NCI-H2196 treated with DMSO at 0.1 percent for 48 hours (cell line): ENCODE measurements around the gene EIPR1.
A peak's percentile ranks its signal among the peaks of the same experiment; 100 is the strongest.
"Not testable (repeated sequence)": the region's sequence is repeated elsewhere in the genome, so short reads cannot be mapped to it uniquely, and the experiment has no call there.

Source experiments
- DNase-seq: peaks from one replicate; lab custom pipeline; 2025; ENCODE audit not compliant: unreplicated experiment; lab: John Stamatoyannopoulos, UW

The EIPR1 gene

DNA sequence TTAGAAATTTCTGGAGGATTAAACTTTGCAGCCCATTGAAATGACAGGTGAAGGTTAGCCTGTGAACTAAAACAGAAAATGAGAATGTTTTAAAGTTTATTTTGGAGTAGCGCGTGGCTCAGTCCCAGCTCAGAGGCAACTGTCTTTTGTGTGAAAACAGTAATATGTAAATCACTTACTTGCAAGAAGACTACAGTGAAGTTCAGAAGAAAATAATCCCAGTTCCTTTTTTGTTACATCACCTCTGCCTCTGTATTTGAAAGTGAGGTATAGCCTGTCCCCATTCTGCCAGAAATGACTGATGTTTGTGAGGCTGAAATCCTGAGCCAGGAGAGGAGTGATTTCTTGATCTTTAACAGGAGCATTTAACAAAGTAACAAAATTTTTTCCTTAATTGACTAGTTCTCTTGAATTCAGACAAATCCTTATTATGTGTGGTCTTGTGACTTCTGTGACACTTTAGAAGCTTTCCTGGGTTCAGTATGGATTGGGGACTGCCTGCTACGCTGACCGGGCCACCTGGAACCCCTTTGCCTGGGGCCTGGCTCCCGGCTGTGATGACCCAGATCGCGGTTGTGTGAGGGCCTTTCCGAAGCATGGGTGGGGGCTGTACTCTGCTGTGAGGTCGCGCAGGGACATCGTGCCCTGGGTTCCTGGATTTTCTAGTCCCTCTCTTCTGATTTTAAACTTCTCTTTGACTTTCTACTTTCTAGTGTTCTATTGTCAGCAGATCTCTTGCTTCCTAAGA lies 26.1 kb upstream of the EIPR1 start:
- no peak for DNase-seq

DNA sequence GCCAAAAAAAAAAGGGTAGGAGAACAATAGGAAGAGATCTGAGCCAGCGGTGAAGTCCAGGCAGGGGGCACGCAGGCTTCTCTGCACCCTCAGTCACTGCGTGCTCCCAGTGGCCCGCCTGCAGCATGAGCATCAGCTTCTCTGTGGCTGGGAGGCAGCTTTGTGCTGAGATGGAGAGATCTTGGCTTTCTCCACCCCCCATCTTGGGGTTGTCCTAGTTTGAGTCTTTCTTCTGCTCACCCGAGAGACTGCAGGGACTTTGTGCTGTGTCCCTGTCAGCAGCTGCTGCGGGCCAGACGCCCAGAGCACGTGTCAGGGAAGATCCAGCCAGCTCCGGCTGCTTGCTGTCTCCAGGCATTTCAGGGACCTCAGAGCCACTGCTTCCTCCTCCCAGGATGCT lies 22.2 kb upstream of the EIPR1 start:
- DNase-seq = no peak

DNA sequence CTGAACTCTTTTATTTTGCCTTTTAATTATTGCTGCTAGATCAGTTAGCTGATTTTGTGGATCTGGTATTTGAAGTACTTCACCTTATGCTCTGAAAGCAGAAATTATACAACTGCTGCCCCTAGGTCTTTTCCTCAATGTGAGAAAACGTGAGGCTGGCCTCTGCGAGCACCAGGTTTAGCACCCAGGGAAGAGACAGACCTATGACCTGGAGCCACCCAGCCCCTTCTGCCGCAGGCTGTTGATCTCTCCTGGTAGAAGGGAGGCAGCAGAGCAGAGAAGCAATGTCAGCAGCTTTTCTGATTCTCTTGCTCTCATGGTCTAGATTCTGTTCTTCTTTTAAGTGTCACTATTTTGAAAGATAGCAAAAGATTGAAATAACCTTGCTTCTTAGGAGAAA lies 21.8 kb upstream of the EIPR1 start:
- no peak for DNase-seq

DNA sequence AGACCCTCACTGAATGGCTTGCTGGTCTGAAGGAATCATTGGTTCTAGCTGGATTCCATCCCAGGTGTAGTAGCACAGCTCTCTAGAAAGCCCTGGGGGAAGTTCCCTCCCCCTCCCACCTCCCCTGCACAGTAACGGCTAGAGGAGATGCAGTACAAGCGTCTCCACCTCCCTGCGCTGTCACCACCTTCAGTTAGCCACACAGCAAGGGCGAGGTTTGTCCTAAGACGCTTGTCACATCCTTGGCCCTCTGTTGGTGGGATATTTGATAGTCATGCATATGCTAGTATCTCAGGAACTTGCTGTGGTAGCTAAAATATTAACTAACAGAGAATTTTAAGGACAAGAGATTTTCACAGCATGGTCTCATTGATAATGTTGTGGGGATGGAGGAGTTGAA lies 21.2 kb upstream of the EIPR1 start:
- DNase-seq = no peak

DNA sequence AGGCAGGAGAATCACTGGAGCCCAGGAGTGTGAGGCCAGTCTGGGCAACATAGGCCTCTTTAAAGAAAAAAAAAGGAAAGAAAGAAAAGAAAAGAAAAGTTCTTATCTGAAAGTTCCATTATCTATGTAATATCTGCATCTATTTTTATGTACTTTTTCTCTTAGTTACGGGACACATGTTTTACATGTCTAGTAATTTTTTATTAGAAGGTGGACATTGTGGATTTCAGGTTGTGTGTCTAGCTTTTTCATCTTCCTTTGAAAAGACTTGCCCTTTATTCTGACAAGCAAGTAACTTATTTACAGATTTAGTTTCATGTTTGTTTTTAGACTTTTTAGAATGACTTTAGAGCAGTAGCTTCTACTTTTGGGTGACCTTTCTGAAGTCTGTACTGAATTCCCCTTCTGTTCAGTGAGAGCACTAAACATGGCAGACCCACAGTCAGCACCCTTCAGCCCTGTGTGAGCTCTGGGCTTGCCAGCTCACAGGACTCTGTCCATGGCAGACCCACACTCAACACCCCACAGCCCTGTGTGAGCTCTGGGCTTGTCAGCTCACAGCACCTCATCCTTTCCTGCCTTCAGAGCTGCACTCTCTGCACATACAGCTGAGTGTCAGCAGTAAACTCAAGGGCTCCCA lies 19.4 kb upstream of the EIPR1 start:
- DNase-seq = no peak

DNA sequence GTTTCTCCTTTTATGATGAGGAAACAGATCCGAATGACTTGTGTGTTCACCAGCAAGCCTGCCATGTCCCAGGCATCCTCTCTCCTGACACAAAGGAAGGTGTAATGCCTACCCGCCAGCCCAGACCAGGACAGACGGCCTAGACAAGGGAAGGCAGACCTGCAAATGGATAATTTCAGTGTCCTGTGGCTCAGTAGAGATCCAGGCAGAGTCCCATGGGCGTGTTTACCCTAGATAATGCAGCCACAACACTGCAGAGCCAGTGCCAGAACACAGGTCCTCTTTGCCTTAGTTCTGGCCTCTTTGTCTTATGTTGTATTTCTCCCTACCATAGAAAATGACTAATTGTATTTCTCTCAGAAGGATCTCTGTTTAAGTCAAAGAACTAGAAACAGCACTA lies 14.6 kb upstream of the EIPR1 start:
- DNase-seq = no peak

DNA sequence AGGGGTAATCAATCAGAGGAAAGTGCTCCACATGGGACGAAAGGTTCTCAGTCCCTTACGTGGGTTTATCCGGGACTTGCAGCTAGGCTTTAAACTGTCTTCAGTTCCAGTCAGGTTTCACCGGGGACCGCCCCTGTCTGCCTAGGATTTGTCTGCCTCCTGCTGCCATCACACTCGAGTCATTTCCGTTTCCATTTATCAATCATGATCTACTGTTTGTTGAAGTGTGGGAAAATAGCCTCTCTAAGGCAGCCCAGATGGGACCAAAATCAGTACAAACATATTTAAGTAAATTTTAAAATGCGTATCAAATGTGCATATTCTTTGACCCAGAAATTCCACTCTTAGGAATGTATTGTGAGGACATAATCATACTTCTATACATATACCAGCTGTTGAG lies 12.4 kb upstream of the EIPR1 start:
- no peak for DNase-seq

DNA sequence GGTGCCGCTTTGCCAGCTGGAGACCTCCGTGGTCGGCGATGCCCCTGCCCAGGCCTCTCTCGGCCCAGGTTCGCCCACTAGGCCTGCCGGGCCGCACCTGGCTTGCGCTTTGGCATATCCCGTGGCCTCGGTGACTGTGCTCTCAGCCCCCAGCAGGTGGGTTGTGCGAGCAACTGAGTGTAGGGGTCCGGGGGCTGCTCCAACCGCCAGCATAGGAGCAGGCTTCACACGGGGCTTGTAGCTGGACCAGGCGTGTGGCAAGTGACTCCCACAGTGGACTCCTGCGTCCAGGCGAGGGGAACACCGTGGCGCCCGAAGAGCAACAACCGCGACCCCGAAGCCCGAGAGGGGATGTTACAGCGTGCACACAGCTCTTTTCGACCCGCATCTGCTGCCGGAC lies 11.6 kb upstream of the EIPR1 start:
- no peak for DNase-seq

DNA sequence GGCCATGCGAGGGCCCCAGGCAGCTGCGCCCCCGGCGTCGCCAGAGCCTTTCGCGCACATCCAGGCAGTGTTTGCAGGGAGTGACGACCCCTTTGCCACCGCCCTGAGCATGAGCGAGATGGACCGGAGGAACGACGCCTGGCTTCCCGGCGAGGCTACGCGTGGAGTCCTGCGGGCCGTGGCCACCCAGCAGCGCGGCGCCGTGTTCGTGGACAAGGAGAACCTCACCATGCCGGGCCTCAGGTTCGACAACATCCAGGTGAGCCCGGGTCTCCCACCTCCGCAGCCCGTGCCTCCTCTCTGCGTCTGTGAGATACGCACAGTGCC lies 10.8 kb upstream of the EIPR1 start:
- no peak for DNase-seq

DNA sequence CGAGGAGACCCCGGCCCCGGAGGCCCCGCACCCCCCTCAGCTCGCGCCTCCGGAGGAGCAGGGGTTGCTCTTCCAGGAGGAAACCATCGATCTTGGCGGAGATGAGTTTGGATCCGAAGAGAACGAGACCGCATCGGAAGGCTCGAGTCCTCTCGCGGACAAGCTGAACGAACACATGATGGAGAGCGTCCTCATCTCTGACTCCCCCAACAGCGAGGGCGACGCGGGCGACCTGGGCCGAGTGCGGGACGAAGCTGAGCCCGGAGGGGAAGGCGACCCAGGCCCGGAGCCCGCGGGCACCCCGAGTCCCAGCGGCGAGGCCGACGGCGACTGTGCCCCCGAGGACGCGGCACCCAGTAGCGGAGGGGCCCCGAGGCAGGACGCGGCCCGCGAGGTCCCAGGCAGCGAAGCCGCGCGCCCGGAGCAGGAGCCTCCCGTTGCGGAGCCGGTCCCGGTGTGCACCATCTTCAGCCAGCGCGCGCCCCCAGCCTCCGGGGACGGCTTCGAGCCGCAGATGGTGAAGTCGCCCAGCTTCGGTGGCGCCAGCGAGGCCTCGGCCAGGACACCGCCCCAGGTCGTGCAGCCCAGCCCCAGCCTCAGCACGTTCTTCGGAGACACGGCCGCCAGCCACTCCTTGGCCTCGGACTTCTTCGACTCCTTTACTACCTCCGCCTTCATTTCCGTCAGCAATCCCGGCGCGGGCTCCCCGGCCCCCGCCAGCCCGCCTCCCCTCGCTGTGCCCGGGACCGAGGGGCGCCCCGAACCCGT lies 10.2 kb upstream of the EIPR1 start:
- DNase-seq = no peak

DNA sequence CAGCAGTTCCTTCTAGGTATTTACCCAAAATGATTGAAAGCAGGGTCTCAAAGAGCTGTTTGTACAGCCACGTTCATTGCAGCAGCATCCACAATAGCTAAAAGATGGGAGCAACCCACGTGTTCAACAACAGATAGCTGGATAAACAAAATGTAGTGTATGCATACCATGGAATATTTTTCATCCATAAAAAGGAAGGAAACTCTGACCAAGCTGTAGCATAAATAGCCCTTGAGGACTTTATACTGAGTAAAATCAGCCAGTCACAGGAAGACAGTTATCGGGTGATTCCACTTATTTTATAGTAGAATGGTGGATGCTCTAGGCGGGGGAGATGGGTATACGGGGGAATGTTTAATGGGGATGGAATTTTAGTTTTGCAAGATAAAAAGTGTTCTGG lies 9.4 kb upstream of the EIPR1 start:
- no peak for DNase-seq

DNA sequence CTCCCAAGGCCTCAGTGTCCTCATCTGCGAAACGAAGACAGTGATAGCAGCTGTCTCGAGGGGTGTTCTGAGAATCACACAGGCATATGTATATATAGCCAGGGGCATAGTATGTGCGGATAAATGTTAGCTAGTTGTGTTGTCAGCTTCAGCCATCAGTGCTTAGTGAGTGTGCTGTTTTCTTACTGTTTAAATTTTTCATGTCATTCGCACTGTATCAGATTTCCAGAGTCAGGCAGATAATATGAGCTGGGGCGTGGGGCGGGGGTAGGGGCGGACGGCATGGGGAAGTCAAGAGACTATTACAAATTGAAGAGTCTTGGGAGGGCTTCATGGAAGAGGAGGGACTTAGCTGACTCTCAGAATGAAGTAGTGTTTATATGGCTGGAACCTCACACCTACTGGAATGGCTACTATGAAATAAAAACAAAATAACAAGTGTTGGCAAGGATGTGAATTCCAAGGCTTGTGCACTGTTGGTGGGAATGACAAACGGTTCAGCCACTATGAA lies 8.9 kb upstream of the EIPR1 start:
- DNase-seq = no peak

DNA sequence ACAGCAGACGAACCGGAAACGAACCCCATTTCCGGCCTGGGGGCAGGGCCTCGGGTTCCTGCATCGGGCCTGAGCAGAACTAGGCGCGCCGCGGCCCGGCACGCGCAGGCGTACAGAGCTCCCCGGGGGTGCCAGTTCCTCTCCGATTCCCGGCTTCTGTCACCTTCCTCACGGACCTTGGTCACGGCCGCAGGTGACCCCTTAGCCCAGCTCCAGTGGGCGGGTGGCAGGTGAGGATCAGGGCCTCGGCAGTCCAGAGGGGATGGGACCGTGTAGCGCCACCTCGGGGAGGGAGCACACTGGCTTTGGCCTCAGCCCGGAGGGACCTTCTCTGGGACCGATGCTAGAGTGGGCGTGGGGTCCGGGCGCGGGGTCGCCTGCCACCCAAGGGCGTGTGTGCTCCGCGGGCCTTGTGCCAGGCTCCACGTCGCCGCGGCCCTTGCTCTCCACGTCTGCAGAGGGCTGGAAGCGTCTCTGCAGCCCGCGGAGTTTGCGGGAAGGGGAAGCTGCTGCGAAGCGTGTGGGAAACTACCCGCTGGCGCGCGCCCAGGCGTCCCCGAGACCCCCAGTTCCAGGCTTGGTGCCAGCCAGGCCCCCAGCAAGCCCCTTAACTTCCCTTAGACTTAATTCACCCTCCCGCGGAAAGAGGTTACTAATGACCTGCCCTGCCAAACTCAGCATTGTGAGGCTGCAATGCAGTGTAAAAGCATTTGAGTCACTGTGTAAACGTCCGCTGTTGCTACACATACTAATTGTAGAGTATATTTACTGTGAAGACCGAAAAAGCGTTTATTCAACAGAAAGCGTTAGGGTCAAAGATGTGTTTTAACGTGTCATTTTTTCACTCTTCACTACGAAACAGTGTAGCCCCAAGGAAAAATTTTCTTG lies 2.3 kb upstream of the EIPR1 start, which contains the start of gene TRAPPC12:
TRAPPC12 (plus strand) TSS at position 48 of the 888 bp plus-strand sequence. CDS start 7,930 bp downstream, outside the sequence.
- peak; percentile 90 for DNase-seq

DNA sequence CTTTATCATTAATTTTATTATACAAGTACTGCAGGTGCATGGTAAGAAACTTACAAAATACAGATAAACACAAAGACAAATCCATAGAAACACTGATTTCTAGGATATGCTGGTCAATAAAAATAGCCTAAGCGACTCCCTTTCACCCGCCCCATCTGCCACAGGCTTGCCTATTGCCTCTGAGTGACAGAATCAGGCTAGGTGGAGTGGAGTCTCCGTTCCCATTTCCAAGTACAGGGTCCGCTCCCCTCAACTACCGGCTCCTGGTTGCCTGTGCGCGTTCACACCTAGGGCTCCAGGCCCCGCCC lies 1.7 kb upstream of the EIPR1 start:
- no peak for DNase-seq

DNA sequence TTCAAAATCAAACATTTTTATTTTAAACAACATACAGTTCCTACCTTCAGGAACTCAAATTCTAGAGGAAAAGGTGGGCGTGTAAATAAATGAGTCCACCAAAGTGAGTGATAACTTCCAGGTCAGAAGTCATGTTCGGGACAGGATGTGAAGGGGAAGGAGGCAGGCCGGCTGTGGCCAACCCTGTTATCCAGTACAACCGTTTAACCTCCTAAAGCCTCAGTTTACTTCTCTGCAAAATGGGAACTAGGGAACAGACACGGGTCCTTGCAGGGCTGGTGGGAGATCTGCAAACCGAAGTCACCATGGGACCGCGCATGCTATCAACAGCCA lies 373 bp downstream of the EIPR1 start:
- DNase-seq = peak; percentile 39

DNA sequence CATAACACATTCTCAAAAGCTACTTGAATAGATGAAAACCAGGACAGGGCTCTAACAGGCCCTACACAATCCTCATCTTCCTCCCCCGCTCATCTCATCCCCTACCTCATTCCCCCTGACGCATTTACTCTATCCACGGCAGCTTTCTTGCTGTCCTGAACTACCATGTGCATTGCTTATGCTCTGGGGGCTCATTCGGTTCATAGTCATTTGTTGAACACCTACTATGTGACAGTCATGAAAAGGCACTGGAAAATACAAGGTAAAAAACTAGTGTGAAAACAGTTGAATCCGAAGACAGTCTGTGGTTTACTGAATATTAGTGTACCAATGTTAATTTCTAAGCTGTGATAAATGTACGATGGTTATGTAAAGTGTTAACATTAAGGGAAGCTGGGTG lies 797 bp downstream of the EIPR1 start:
- no peak for DNase-seq

DNA sequence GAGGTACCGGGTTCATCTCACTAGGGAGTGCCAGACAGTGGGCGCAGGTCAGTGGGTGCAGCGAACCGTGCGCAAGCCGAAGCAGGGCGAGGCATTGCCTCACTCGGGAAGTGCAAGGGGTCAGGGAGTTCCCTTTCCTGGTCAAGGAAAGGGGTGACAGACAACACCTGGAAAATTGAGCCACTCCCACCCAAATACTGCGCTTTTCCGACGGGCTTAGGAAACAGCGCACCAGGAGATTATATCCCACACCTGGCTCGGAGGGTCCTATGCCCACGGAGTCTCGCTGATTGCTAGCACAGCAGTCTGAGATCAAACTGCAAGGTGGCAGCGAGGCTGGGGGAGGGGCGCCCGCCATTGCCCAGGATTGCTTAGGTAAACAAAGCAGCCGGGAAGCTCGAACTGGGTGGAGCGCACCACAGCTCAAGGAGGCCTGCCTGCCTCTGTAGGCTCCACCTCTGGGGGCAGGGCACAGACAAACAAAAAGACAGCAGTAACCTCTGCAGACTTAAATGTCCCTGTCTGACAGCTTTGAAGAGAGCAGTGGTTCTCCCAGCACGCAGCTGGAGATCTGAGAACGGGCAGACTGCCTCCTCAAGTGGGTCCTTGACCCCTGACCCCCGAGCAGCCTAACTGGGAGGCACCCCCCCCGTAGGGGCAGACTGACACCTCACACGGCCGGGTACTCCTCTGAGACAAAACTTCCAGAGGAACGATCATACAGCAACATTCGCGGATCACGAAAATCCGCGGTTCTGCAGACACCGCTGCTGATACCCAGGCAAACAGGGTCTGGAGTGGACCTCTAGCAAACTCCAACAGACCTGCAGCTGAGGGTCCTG lies 8.1 kb downstream of the EIPR1 start:
- DNase-seq = not testable (repeated sequence)

DNA sequence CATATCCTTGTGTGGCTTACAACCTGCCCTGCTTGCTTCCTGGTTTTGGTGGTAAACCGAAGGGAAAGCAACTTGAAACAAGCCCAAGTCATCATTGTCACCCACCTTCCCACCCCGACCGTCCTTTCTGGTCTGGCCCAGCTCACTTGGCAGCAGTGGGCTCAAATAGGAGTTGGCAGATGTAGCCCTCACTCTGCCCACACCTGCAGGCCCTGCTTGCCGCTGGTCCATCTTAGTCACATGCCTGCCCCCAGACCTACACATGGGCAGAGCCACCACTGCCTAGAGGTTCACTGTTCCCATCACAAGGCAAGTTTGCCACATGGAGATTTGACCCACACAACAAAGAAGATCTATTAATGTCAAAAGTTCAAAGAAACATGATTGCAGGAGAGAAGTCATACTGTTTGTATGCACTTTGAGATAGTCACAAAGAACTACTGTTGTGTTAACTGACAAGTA lies 9.3 kb downstream of the EIPR1 start:
- no peak for DNase-seq

DNA sequence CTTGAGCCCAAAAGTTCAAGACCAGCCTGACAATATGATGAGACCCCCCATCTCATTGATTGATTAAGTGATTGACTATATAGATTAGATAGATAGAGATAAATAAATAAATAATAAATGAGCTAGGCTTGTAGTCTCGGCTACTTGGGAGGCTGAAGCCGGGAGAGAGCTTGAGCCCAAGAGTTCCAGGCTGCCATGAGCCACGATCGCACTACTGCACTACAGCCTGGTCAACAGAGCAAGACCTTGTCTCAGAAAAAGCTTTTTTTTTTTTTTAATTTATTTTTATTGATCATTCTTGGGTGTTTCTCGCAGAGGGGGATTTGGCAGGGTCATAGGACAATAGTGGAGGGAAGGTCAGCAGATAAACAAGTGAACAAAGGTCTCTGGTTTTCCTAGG lies 12.4 kb downstream of the EIPR1 start:
- no peak for DNase-seq
